Kidney (tissue), 14 donors: ENCODE results near the gene ADARB1. TPM values are rescaled to one million over a fixed set of nuclear protein-coding genes. Genes with fewer than 3 reads are reported as not detected.

Source experiments
- DNase-seq, 5 donors: peaks; one replicate each; pipeline ENCODE4 v3.0.0-alpha.2; 2013 to 2020
- FAIRE-seq: peaks from 2 replicates; lab custom pipeline; 2012; peaks lifted over from hg19 to GRCh38; lab: Jason Lieb, UNC
- H3K27ac ChIP-seq, 2 donors: one replicate each; pipeline ENCODE4 v1.7.0; 2013; ENCODE audit warnings: low read depth in 2 of 2, low read length in 2 of 2, inconsistent platforms in 1 of 2
- H3K27me3 ChIP-seq: one replicate; pipeline ENCODE4 v1.7.1; 2013; ENCODE audit warnings: low read length, inconsistent platforms; ENCODE audit not compliant: control insufficient read depth, insufficient read depth
- H3K36me3 ChIP-seq, 3 donors: one replicate each; pipeline versions ENCODE4 v1.7.0 to v1.7.1; 2013; ENCODE audit warnings: low read length in 3 of 3, control low read depth in 1 of 3, inconsistent platforms in 1 of 3; ENCODE audit not compliant: insufficient read depth in 3 of 3, control insufficient read depth in 2 of 3
- H3K4me1 ChIP-seq, 3 donors: one replicate each; pipeline versions ENCODE4 v1.7.0 to v1.7.1; 2013; ENCODE audit warnings: low read length in 3 of 3, inconsistent platforms in 1 of 3, low read depth in 1 of 3; ENCODE audit not compliant: control insufficient read depth in 2 of 3, insufficient read depth in 2 of 3
- H3K4me3 ChIP-seq, 3 donors: one replicate each; pipeline versions ENCODE4 v1.7.0 to v1.8.1; 2013; ENCODE audit warnings: low read length in 3 of 3, control low read depth in 1 of 3, inconsistent platforms in 1 of 3
- H3K9ac ChIP-seq, 3 donors: one replicate each; pipeline versions ENCODE4 v1.7.0 to v1.7.1; 2013; ENCODE audit warnings: low read length in 3 of 3, control low read depth in 1 of 3, inconsistent platforms in 1 of 3
- H3K9me3 ChIP-seq, 3 donors: one replicate each; pipeline versions ENCODE4 v1.7.0 to v1.7.1; 2013; ENCODE audit warnings: low read length in 3 of 3, control low read depth in 1 of 3, inconsistent platforms in 1 of 3; ENCODE audit not compliant: control insufficient read depth in 2 of 3, insufficient read depth in 1 of 3
- CTCF ChIP-seq: IDR thresholded peaks from 3 replicates; pipeline ENCODE4 v1.5.1; 2012; ENCODE audit warnings: mild to moderate bottlenecking, moderate library complexity, borderline replicate concordance; ENCODE audit not compliant: insufficient read depth; ENCODE audit errors: extremely low read depth
- intact Hi-C: fragments of 100-400 bp; cut with DNase I; formaldehyde crosslinking; loops from one replicate; pipeline ENCODE4 v1.11.1; 2022
- polyA plus RNA-seq: library from polyadenylated mRNA; stranded (reverse); fragments of 350-450 nt; fragmentation: Illumina TruSeq; extraction: RNeasy Lipid Tissue Mini Kit (QIAGEN cat#74804); gene quantifications from one replicate; pipeline ENCODE4 v1.2.3, GENCODE V29; 2014; ENCODE audit warnings: low read depth, low replicate concordance; ENCODE audit not compliant: insufficient read depth
- total RNA-seq: library from RNA; stranded (reverse); fragmentation: NEBNext Ultra II Directional; extraction: Animal tissue kit (Norgen Biotek cat#: 25700); gene quantifications from one replicate; pipeline ENCODE4 v1.2.1, GENCODE V29; 2021
- donor health status: control.
- donor health status: control.
- donor health status: control.
- donor health status: control.
- donor health status: control.
- donor health status: DM: yes; HTN: yes; CAD: no.
- donor health status: Normal renal cell carcinoma (clear cell type).

The ADARB1 gene
- total and polyA plus RNA-seq, 2 donors from 2014 or later = 6.7 to 34.9 TPM

GRCh38 chr21:45113543-45113942 lies 39.2 kb downstream of the ADARB1 start:
- no peaks in the 10 kb centered on the region for H3K27me3 ChIP-seq
- intact Hi-C loops = no loop called here
- H3K27ac ChIP-seq = no peak overlapping the region
- DNase-seq (no peak), FAIRE-seq (no peak)
- peaks cover 0 to 12% (median 0%) of the 10 kb centered on the region in 3 donors for H3K4me1 ChIP-seq
- H3K36me3 ChIP-seq = no peaks in the 10 kb centered on the region
- H3K9me3 ChIP-seq = no peaks in the 10 kb centered on the region
- H3K9ac ChIP-seq = no peak overlapping the region
- no peak for TF ChIP-seq CTCF
- H3K4me3 ChIP-seq = no peak overlapping the region

- FAIRE-seq (no peak), DNase-seq (no peak)
- intact Hi-C loops = no loop called here
- no peak overlapping the region for H3K9ac ChIP-seq
- peaks cover 0 to 12% (median 0%) of the 10 kb centered on the region in 3 donors for H3K4me1 ChIP-seq
- TF ChIP-seq CTCF = no peak
- H3K36me3 ChIP-seq = no peaks in the 10 kb centered on the region
- H3K9me3 ChIP-seq = no peaks in the 10 kb centered on the region
- H3K27ac ChIP-seq = no peak overlapping the region
- no peak overlapping the region for H3K4me3 ChIP-seq
- no peaks in the 10 kb centered on the region for H3K27me3 ChIP-seq
Observed at GRCh38 chr21:45114072-45114471, 39.7 kb downstream of the ADARB1 start.

- Histone ChIP-seq H3K4me1 (peaks cover 0 to 8% (median 0%) of the 10 kb centered on the region in 3 donors), H3K27ac (no peak overlapping the region), H3K36me3 (no peaks in the 10 kb centered on the region), H3K9me3 (no peaks in the 10 kb centered on the region), H3K27me3 (no peaks in the 10 kb centered on the region), H3K9ac (no peak overlapping the region), H3K4me3 (no peak overlapping the region)
- DNase-seq (no peak), FAIRE-seq (no peak)
- TF ChIP-seq CTCF = no peak
- intact Hi-C loops = no loop called here
Observed at GRCh38 chr21:45114475-45114874, 40.1 kb downstream of the ADARB1 start.

- H3K36me3 ChIP-seq = no peaks in the 10 kb centered on the region
- H3K4me3 ChIP-seq = no peak overlapping the region
- DNase-seq (no peak), FAIRE-seq (no peak)
- no peaks in the 10 kb centered on the region for H3K27me3 ChIP-seq
- H3K9me3 ChIP-seq = no peaks in the 10 kb centered on the region
- no peak overlapping the region for H3K9ac ChIP-seq
- H3K27ac ChIP-seq = no peak overlapping the region
- no peak for TF ChIP-seq CTCF
- H3K4me1 ChIP-seq = peaks cover 0 to 5% (median 0%) of the 10 kb centered on the region in 3 donors
- intact Hi-C loops = no loop called here
Observed at GRCh38 chr21:45115141-45115540, 40.8 kb downstream of the ADARB1 start.
